Adrenal gland (tissue), 5 donors: Measurements from ENCODE around the gene COMMD8.

Experiments used
- POLR2A ChIP-seq, 2 donors: fragments of 450-650 bp; IDR thresholded peaks; one replicate each; pipeline ENCODE4 v1.6.1; 2017; ENCODE audit warnings: antibody characterized with exemption in 2 of 2, mild to moderate bottlenecking in 2 of 2, moderate library complexity in 1 of 2
- TF ChIP-seq, protein P1 (sequence below), 6 experiments: fragments of 450-650 bp in 4 of 6; fragments of 200-600 bp in 2 of 6; sonication (generic) in 1 of 6; IDR thresholded peaks; 1 replicate in 5 of 6; 2 replicates in 1 of 6; pipeline versions ENCODE4 v1.5.1 to v1.8.0; 2016 to 2021; ENCODE audit warnings: antibody characterized with exemption in 6 of 6, mild to moderate bottlenecking in 2 of 6, moderate library complexity in 1 of 6
- donor health status: DM: no; HTN: no; CAD: no.

DNA sequence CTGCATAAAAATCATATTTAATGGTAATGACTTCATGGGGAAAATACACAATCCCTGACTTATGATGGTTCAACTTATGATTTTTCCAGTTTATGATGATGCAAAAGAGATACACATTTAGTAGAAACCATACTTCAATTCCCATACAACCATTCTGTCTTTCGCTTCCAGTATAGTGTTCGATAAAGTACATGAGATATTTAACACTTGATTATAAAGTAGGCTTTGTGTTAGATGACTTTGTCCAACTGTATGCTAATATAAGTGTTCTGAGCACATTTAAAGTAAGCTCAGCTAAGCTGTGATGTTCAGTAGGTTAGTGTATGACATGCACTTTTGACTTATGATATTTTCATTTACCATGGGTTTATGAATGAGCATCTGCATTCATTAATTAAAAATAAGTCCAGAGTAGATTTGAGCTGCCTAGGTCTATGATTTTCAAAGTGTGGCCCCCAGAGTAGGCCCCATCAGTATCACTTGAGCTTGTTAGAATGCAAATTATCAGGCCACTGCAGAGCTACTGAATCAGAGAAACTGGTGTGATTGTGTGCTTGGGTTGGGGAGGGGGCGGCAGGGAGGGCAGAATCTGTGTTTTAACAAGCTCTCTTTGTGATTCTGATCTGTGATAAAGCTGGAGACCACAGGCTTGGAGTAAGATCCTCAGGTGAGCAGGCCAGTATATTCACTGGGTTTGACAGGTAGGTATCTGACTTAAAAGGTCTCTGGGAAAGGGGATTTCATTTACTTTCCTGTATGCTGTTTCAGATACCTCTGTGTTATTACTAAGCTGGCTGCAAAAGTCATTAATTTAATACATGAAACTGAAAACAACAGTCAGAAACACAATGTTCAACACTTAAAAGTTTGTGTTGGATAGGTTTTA, 30.0 kb upstream of the COMMD8 start:
- TF ChIP-seq, protein P1, sequence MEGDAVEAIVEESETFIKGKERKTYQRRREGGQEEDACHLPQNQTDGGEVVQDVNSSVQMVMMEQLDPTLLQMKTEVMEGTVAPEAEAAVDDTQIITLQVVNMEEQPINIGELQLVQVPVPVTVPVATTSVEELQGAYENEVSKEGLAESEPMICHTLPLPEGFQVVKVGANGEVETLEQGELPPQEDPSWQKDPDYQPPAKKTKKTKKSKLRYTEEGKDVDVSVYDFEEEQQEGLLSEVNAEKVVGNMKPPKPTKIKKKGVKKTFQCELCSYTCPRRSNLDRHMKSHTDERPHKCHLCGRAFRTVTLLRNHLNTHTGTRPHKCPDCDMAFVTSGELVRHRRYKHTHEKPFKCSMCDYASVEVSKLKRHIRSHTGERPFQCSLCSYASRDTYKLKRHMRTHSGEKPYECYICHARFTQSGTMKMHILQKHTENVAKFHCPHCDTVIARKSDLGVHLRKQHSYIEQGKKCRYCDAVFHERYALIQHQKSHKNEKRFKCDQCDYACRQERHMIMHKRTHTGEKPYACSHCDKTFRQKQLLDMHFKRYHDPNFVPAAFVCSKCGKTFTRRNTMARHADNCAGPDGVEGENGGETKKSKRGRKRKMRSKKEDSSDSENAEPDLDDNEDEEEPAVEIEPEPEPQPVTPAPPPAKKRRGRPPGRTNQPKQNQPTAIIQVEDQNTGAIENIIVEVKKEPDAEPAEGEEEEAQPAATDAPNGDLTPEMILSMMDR (IDR thresholded peaks at IDR 0.05), result no peak
- no peak for TF ChIP-seq POLR2A (IDR thresholded peaks at IDR 0.05)
